SU-DHL-6 (cell line): Measurements from ENCODE around the gene RND2.
A peak's percentile ranks its signal among the peaks of the same experiment; 100 is the strongest.

Source experiments
- CTCF ChIP-seq: fragments of 200-600 bp; sonication (generic); IDR thresholded peaks from one replicate; pipeline ENCODE4 v1.5.1; 2017; ENCODE audit warnings: antibody characterized with exemption, mild to moderate bottlenecking, low read length, moderate library complexity; ENCODE audit not compliant: insufficient read depth, poor library complexity, severe bottlenecking
- EZH2phosphoT487 ChIP-seq: fragments of 200-600 bp; sonication (generic), shearing (Covaris generic); conservative IDR thresholded peaks from 2 replicates; pipeline ENCODE4 v1.6.1; 2018; ENCODE audit warnings: mild to moderate bottlenecking, antibody characterized with exemption, low read length, moderate library complexity, mixed read lengths

GRCh38 chr17:43024407-43025289 lies at the start of gene RND2:
- TF ChIP-seq CTCF = peak; percentile 66
- TF ChIP-seq EZH2phosphoT487 = no peak
